Activated CD4-positive, alpha-beta T cell treated with anti-CD3 and anti-CD28 coated beads, Interleukin-2, amount 10 ng/mL, durations not matched to agents 7 days and 5 days (primary cell): ENCODE results near the gene CTIF. TPM values are rescaled to one million over a fixed set of nuclear protein-coding genes. Genes with fewer than 3 reads are reported as not detected.
A peak's percentile ranks its signal among the peaks of the same experiment; 100 is the strongest.

Experiments used
- CTCF ChIA-PET: fragments of 350-600 bp; sonication (Branson Sonifier 250); formaldehyde crosslinking; loops from one replicate; lab custom pipeline; 2021; ENCODE audit warnings: antibody characterized with exemption; lab: Charles Lee
- POLR2A ChIA-PET: fragments of 350-600 bp; sonication (Branson Sonifier 250); formaldehyde crosslinking; loops from one replicate; lab custom pipeline; 2021; ENCODE audit warnings: antibody characterized with exemption; lab: Charles Lee
- DNase-seq: peaks from one replicate; pipeline ENCODE4 v3.0.0-alpha.2; 2020
- H3K27ac Mint-ChIP-seq: one replicate; pipeline ENCODE4 v1.8.0; 2021; ENCODE audit warnings: mild to moderate bottlenecking, moderate library complexity, mixed read lengths
- H3K27me3 Mint-ChIP-seq: one replicate; pipeline ENCODE4 v1.8.0; 2021; ENCODE audit warnings: mixed read lengths
- H3K36me3 Mint-ChIP-seq: one replicate; pipeline ENCODE4 v1.8.0; 2021; ENCODE audit warnings: low read depth, mixed read lengths
- H3K4me1 Mint-ChIP-seq: one replicate; pipeline ENCODE4 v1.8.0; 2021; ENCODE audit warnings: mixed read lengths
- H3K4me3 Mint-ChIP-seq: one replicate; pipeline ENCODE4 v1.8.0; 2021; ENCODE audit warnings: mild to moderate bottlenecking, moderate library complexity, mixed read lengths
- H3K9me3 Mint-ChIP-seq: one replicate; pipeline ENCODE4 v1.8.0; 2021; ENCODE audit warnings: mixed read lengths
- total RNA-seq, 2 experiments: library from RNA; stranded (reverse); gene quantifications; one replicate each; pipeline ENCODE4 v1.2.3, GENCODE V29; 2021

The CTIF gene
- total RNA-seq, 2 experiments from 2014 or later = 1.5 to 2.7 TPM

DNA sequence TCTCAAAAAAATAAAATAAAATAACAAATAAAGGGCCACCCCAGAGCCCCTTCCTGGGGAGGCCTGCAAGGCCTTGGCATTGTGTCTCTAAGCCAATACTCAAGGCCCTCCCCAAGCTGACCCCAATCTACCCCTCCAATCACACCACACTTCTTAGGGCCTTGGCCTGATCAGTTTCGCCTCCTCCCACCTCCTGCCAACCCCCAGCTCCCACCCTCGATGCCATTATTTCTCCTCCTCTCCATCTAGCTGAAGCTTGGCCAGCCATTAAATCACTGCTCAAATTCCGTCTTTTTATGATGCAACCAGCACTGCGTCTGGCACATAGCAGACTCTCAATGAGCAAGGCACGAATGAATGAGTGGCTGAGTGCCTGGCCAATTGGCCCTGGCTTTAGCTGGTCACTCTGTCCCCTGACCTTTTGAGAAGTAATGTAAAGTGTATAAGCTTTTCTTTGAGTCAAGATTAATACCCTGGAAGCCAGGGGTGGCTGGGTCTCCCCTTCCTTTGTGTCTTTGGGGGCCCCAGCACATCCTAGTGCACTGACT is 356.0 kb downstream of the CTIF start:
- CTCF ChIA-PET = interaction anchor here (0.9 to 1.8 kb wide), 4 partner anchors 11 to 107 kb away, joined by 3 to 5 read pairs (median 4); no protein-coding TSS in a partner anchor
- Mint-ChIP-seq H3K27me3 (peaks cover 3% of the 10 kb centered on the region), H3K4me1 (peaks cover 6% of the 10 kb centered on the region), H3K4me3 (no peak overlapping the region), H3K9me3 (peaks cover 6% of the 10 kb centered on the region), H3K27ac (peak overlapping the region; percentile 26), H3K36me3 (no peaks in the 10 kb centered on the region)
- no peak for DNase-seq
- POLR2A ChIA-PET = no interaction called here

DNA sequence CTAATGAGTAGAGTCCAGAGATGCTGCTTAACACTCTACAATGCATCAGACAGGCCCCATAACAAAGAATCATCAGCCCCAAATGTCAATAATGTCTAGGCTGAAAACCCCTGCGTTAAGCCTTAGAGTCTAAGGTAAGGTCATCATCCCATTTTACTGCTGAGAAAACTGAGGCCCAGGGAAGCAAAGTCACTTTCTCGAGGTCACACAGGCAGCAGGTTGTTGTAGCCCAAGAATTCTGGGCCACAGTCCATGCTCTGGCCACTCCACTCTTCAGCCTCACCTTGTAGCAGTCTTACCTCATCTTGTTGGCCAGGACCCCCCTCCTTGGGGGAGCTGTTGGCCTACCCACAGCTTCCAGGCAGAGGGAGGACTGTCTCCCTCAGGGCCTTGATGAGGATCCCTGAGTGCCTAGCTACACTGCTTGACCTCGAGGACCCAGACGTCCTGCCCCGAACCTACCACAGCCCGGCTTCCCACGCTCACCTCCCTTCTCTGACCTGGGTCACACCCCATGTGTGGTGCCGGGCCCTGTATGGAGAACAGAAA is 357.6 kb downstream of the CTIF start:
- H3K4me1 Mint-ChIP-seq = peaks cover 13% of the 10 kb centered on the region
- ChIA-PET CTCF (no interaction called here), POLR2A (no interaction called here)
- H3K27ac Mint-ChIP-seq = no peak overlapping the region
- peaks cover 3% of the 10 kb centered on the region for H3K27me3 Mint-ChIP-seq
- no peak overlapping the region for H3K4me3 Mint-ChIP-seq
- H3K9me3 Mint-ChIP-seq = peaks cover 6% of the 10 kb centered on the region
- H3K36me3 Mint-ChIP-seq = no peaks in the 10 kb centered on the region
- no peak for DNase-seq

DNA sequence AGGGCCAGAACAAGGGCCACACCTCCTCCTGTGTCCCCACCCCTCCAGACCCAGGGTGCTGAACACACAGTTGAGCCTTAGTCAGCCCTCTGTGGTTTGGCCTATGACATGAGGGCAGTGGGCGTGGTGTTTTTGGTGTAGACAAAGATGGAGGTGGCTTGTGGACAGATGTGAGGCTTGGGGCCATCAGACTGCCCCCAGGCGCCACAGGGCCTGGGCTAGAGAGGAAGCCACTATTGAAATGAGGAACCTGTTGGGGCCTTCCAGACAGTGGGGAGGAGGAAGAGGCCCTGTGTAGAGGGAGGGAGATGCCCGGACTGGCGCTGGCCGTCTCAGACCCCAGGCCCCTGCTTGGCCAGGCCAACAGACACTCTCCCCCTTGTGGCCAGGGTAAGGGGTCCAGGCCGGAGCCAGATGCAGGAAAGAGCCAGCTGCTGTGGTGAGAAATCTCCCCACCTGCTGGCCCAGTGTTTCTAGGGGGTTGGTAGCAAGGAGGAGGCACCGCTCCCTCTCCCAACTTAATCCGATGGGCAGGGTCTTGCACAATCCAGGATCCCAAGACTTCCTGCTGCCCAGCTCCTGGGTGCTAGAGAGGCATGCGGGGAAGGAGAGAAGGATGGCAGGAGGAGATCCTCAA is 358.2 kb downstream of the CTIF start:
- H3K4me3 Mint-ChIP-seq = no peak overlapping the region
- CTCF ChIA-PET = interaction anchor here (0.6 kb wide), 1 partner anchor 214 kb away, joined by 3 read pairs; no protein-coding TSS in a partner anchor
- H3K36me3 Mint-ChIP-seq = no peaks in the 10 kb centered on the region
- POLR2A ChIA-PET = no interaction called here
- peaks cover 3% of the 10 kb centered on the region for H3K27me3 Mint-ChIP-seq
- peaks cover 6% of the 10 kb centered on the region for H3K9me3 Mint-ChIP-seq
- peaks cover 13% of the 10 kb centered on the region for H3K4me1 Mint-ChIP-seq
- DNase-seq = no peak
- H3K27ac Mint-ChIP-seq = no peak overlapping the region

DNA sequence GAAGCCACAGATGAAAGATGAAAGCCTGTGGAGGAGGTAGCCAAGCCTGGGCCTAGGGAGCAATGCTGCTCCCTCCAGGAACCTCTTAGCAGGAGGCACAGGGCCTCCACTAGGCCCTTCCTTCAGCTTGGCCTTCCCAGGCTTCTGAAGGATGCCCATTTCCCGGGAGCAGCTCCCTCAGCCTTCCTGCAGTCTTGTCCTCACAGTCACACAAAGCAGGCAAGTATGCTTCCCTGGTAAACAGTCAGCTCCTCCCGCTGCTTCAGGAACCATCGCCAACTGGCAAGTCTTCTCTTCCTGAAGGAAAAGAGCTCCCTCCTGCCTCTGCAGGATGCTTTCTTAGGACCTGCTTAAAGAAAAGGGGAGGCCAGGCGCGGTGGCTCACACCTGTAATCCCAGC is 358.7 kb downstream of the CTIF start:
- no peak overlapping the region for H3K27ac Mint-ChIP-seq
- peaks cover 6% of the 10 kb centered on the region for H3K9me3 Mint-ChIP-seq
- no peaks in the 10 kb centered on the region for H3K36me3 Mint-ChIP-seq
- H3K27me3 Mint-ChIP-seq = peaks cover 3% of the 10 kb centered on the region
- DNase-seq = no peak
- POLR2A ChIA-PET = no interaction called here
- H3K4me1 Mint-ChIP-seq = peaks cover 13% of the 10 kb centered on the region
- CTCF ChIA-PET = interaction anchor here (0.6 kb wide), 1 partner anchor 1814 kb away, joined by 3 read pairs; no protein-coding TSS in a partner anchor
- no peak overlapping the region for H3K4me3 Mint-ChIP-seq

DNA sequence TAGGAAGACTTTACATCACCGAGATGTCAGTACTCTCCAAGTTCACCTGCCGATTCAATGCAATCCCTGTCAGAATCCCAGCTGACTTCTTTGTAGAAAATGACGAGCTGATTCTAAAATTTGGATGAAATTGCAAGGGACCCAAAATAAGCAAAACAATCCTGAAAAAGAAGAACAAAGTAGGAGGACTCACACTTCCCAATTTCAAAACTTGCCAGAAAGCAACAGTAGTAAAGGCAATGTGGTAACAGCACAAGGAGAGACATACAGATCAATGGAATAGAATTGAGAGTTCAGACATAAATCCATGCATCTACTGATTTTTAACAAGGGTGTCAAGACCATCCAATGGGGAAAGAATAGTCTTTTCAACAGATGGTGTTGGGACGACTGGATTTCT is 359.7 kb downstream of the CTIF start:
- H3K4me3 Mint-ChIP-seq = no peak overlapping the region
- no peak for DNase-seq
- peaks cover 13% of the 10 kb centered on the region for H3K4me1 Mint-ChIP-seq
- no peak overlapping the region for H3K27ac Mint-ChIP-seq
- POLR2A ChIA-PET = no interaction called here
- no peaks in the 10 kb centered on the region for H3K36me3 Mint-ChIP-seq
- peaks cover 6% of the 10 kb centered on the region for H3K9me3 Mint-ChIP-seq
- H3K27me3 Mint-ChIP-seq = peaks cover 3% of the 10 kb centered on the region
- CTCF ChIA-PET = interaction anchor here (0.6 kb wide), 1 partner anchor 9 kb away, joined by 3 read pairs; no protein-coding TSS in a partner anchor

DNA sequence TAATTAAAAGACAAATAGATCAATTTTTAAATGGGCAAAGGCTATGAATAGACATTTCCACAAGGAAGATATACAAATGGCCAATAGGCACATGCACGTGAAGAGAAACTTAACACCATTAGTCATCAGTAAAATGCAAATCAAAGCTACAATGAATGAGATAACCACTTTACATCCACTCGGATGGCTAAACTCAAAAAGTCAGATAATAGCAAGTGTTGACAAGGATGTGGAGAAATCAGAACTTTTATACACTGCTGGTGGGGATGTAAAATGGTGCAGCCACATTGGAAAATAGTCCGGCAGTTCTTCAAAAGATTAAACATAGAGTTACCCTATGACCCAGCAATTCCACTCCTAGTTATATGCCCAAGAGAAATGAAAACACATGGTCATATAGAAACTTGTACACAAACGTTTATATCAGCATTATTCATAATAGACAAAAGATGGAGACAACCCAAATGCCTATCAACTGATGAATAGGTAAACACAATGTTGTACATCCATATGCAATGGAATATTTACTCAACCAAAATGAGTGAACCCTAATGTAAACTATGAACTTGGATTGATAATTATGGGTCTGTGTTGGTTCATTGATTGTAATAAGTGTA is 360.8 kb downstream of the CTIF start:
- H3K27ac Mint-ChIP-seq = no peak overlapping the region
- peaks cover 15% of the 10 kb centered on the region for H3K9me3 Mint-ChIP-seq
- peaks cover 13% of the 10 kb centered on the region for H3K4me1 Mint-ChIP-seq
- ChIA-PET POLR2A (no interaction called here), CTCF (no interaction called here)
- peaks cover 8% of the 10 kb centered on the region for H3K27me3 Mint-ChIP-seq
- peaks cover 8% of the 10 kb centered on the region for H3K36me3 Mint-ChIP-seq
- H3K4me3 Mint-ChIP-seq = no peak overlapping the region
- DNase-seq = no peak

DNA sequence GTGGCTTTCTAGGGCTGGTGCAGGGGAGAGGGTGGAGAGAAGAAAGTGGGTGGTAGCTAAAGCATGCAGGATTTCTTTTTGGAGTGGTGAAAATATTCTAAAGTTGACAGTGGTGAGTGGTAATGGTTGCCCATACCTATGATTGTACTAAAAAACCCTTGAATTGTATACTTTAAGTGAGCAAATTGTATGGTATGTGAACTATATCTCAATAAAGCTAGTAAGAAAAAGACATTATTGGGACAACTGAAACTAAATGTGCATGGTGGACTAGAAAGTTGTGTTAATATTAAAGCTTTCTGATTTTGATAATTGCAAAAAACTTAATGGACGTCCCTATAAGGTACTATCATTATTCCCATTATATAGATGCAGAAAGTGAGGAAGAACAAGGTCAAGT is 361.6 kb downstream of the CTIF start:
- H3K27me3 Mint-ChIP-seq = peaks cover 11% of the 10 kb centered on the region
- H3K36me3 Mint-ChIP-seq = peaks cover 11% of the 10 kb centered on the region
- H3K4me3 Mint-ChIP-seq = no peak overlapping the region
- POLR2A ChIA-PET = no interaction called here
- CTCF ChIA-PET = no interaction called here
- no peak overlapping the region for H3K27ac Mint-ChIP-seq
- peaks cover 13% of the 10 kb centered on the region for H3K4me1 Mint-ChIP-seq
- DNase-seq = no peak
- H3K9me3 Mint-ChIP-seq = peaks cover 18% of the 10 kb centered on the region

DNA sequence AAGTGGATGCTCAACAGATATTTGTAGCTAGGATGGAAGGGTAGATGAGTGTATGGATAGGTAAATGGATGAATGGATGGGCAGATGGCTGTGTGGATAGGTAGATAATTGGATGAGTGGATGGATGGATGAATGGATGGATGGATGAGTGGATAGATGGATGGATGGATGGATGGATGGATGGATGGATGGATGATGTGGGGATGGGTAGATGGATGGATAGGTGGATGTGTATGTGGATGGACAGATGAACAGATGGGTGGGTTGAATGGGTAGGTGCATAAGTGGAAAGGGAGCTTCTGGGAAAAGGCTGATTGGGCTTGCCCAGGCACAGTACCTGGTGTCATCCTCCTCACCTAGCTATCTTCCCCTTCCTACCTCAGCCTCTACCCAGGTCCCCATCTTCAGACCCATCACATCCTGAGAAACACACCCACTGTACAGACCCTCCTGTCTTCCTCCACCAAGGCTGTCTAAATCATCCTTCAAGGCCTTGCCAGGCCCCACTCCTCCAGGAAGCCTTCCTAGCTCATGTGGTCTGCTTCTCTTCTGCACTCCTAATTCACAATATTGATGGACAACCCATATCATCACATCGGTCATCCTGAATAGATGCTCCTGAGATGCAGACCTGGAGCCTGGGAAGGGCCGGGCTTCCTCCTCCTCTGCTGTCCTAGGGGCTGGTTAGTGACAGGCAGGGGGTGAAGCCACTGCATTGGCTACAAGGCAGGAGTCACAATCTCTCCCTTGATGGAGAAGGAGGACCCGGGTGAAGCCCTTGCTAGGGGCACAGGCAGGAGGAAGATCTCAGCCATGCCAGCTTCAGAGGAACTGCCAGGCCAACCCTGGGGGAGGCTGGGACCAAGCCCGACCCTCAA is 362.6 kb downstream of the CTIF start:
- Mint-ChIP-seq H3K27me3 (peaks cover 12% of the 10 kb centered on the region), H3K27ac (no peak overlapping the region), H3K4me1 (peaks cover 13% of the 10 kb centered on the region), H3K36me3 (peaks cover 12% of the 10 kb centered on the region), H3K4me3 (no peak overlapping the region), H3K9me3 (peaks cover 19% of the 10 kb centered on the region)
- CTCF ChIA-PET = interaction anchor here (0.6 to 1.3 kb wide), 2 partner anchors 17 to 55 kb away, joined by 3 read pairs; no protein-coding TSS in a partner anchor
- POLR2A ChIA-PET = no interaction called here
- DNase-seq = no peak

DNA sequence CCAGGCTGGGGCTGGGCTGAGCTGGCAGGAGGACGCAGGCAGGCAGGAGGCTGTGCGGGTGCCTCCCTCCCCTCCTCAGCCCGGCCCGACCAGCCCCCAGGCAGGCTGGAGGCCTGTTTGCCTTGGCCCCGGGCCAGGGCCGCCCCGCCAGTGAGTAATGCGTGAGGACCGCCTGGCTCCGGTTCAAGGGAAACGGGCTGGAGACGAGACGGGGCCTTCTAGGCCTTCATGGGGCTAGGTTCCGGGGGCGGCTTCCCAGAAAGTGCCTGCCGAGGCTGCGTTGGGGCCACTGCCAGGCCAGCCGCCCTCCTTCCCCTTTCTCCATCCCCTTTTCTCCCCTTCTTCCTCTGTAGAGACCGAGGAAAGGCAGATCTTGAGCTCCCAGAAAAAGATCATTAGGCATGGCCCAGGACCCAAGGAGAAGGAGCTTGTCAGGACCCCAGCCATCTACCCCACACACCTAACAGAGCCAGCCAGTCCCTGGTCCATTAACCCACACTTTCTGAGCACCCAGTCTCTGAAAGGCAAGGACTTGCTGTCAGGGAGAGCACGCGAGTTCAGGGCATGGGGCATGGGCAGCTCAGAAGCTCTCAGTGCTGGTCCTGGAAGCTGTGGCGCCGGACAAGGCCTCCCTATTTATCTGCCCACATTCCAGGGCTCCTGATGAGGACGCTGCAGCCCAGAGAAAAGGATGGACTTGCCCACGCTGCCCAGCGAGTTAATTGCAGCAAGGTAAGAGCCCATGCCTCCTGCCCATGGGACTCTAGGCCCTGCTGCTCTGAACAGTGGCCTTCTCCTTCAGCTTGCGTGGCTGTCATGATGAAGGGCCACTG is 363.4 kb downstream of the CTIF start:
- peaks cover 19% of the 10 kb centered on the region for H3K9me3 Mint-ChIP-seq
- CTCF ChIA-PET = interaction anchor here (0.6 to 1.3 kb wide), 2 partner anchors 18 to 55 kb away, joined by 3 read pairs; no protein-coding TSS in a partner anchor
- H3K4me1 Mint-ChIP-seq = peaks cover 9% of the 10 kb centered on the region
- H3K27me3 Mint-ChIP-seq = peaks cover 13% of the 10 kb centered on the region
- H3K4me3 Mint-ChIP-seq = no peak overlapping the region
- H3K27ac Mint-ChIP-seq = no peak overlapping the region
- POLR2A ChIA-PET = no interaction called here
- no peak for DNase-seq
- H3K36me3 Mint-ChIP-seq = peaks cover 12% of the 10 kb centered on the region

DNA sequence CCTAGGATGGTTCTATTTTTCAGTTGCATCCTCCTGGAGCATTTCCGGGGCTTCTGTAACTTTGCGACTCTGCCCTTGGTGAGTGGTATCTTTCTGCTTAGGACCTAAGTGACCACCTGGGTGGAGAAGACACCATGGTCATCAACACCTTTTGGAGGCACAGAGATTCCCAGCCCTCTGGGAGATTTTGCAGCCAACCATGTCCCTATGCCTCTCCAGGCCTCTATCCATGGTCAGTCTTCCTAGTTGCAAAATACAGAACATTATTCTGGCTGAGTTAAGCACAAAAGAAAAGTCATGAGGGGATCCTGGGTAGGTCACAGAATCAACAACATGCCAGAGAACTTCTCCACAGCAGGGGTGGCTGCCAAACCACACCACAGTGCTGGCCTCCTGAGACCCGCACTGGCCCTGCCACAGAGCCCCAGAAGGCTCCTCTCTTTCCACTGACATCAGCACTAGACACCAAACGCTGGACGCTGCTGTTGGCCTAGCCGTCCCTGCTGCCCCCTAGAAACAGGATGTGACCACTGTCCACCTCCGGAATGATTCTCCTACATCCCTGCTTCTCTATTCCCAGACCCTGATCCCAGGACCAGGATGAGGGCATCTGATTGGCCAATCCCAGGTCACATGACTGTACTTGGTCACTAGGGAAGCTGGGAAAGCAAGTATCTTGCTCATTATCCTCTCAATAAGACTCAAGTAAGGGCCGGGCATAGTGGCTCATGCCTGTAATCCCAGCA is 364.2 kb downstream of the CTIF start:
- H3K36me3 Mint-ChIP-seq = peaks cover 12% of the 10 kb centered on the region
- no peak overlapping the region for H3K4me3 Mint-ChIP-seq
- H3K4me1 Mint-ChIP-seq = peaks cover 9% of the 10 kb centered on the region
- peak overlapping the region; percentile 6 for H3K27ac Mint-ChIP-seq
- H3K9me3 Mint-ChIP-seq = peaks cover 19% of the 10 kb centered on the region
- DNase-seq = no peak
- POLR2A ChIA-PET = no interaction called here
- CTCF ChIA-PET = no interaction called here
- H3K27me3 Mint-ChIP-seq = peaks cover 13% of the 10 kb centered on the region

DNA sequence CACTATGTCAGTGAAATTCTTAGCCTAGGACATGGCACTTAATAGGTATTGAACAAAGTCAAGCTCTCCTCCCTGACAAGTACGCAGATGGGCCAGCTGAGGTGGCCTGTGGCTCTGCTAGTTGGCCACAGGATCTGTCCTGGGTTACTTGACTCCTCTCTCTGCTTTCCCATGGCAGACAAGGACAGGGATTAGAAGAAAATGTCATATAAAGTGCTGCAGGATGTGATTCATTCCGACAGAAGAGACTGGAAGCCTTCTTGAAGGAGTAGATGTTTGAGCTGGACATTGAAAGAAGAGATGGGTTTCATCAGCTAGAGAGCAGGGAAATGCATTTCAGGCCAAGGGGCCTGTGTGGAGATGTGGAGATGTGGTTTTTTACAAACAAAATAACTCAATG is 365.3 kb downstream of the CTIF start:
- Mint-ChIP-seq H3K4me3 (no peak overlapping the region), H3K27ac (no peak overlapping the region), H3K9me3 (peaks cover 16% of the 10 kb centered on the region), H3K27me3 (peaks cover 11% of the 10 kb centered on the region), H3K36me3 (peaks cover 12% of the 10 kb centered on the region), H3K4me1 (peaks cover 16% of the 10 kb centered on the region)
- no peak for DNase-seq
- POLR2A ChIA-PET = no interaction called here
- CTCF ChIA-PET = interaction anchor here (0.6 to 1.3 kb wide), 2 partner anchors 9 to 332 kb away, joined by 3 to 5 read pairs; no protein-coding TSS in a partner anchor
